Liver (tissue), 9 donors: ENCODE results near the gene CDKN2D. TPM values are rescaled to one million over a fixed set of nuclear protein-coding genes. Genes with fewer than 3 reads are reported as not detected.

Source experiments
- DNase-seq: peaks from one replicate; pipeline ENCODE4 v3.0.0-alpha.2; 2017; ENCODE audit warnings: low spot score
- H3K27ac ChIP-seq, 2 donors: one replicate each; pipeline ENCODE4 v1.7.0; 2013; ENCODE audit warnings: inconsistent platforms in 2 of 2, low read length in 2 of 2, control low read depth in 1 of 2, low read depth in 1 of 2, mild to moderate bottlenecking in 1 of 2
- H3K27me3 ChIP-seq, 4 donors: one replicate each; pipeline versions ENCODE4 v1.6.1 to v1.7.0; 2013; ENCODE audit warnings: low read length in 3 of 4, inconsistent platforms in 1 of 4, mild to moderate bottlenecking in 1 of 4, moderate library complexity in 1 of 4; ENCODE audit not compliant: control insufficient read depth in 4 of 4, insufficient read depth in 4 of 4
- H3K36me3 ChIP-seq, 4 donors: one replicate each; pipeline versions ENCODE4 v1.6.1 to v1.7.0; 2013; ENCODE audit warnings: low read length in 3 of 4, mild to moderate bottlenecking in 3 of 4, low read depth in 1 of 4, moderate library complexity in 1 of 4; ENCODE audit not compliant: control insufficient read depth in 4 of 4, insufficient read depth in 3 of 4
- H3K4me1 ChIP-seq, 4 donors: one replicate each; pipeline versions ENCODE4 v1.6.1 to v1.7.0; 2013; ENCODE audit warnings: low read length in 3 of 4, mild to moderate bottlenecking in 3 of 4, moderate library complexity in 1 of 4; ENCODE audit not compliant: control insufficient read depth in 4 of 4, insufficient read depth in 4 of 4
- H3K4me3 ChIP-seq, 3 donors: one replicate each; pipeline versions ENCODE4 v1.6.1 to v1.7.0; 2013; ENCODE audit warnings: low read length in 3 of 3, control low read depth in 1 of 3, low read depth in 1 of 3, mild to moderate bottlenecking in 1 of 3
- H3K9ac ChIP-seq, 2 donors: one replicate each; pipeline ENCODE4 v1.7.0; 2013; ENCODE audit warnings: low read length in 2 of 2, mild to moderate bottlenecking in 2 of 2, moderate library complexity in 2 of 2, control low read depth in 1 of 2, low read depth in 1 of 2
- H3K9me3 ChIP-seq, 4 donors: one replicate each; pipeline versions ENCODE4 v1.6.1 to v1.7.0; 2013; ENCODE audit warnings: low read length in 3 of 4; ENCODE audit not compliant: control insufficient read depth in 4 of 4
- ATF3 ChIP-seq: IDR thresholded peaks from 2 replicates; pipeline ENCODE4 v1.6.1; 2016; ENCODE audit warnings: antibody characterized with exemption
- CTCF ChIP-seq: fragments of 150-350 bp; IDR thresholded peaks from 2 replicates; pipeline ENCODE4 v1.5.1; 2017; ENCODE audit warnings: improper control_type of control experiment, low read depth, low read length; ENCODE audit not compliant: missing input control
- EGR1 ChIP-seq, 2 donors: IDR thresholded peaks; 2 replicates each; pipeline ENCODE4 v1.6.1; 2016 to 2018; ENCODE audit warnings: antibody characterized with exemption in 2 of 2, low read depth in 2 of 2
- FOXA1 ChIP-seq: IDR thresholded peaks from 2 replicates; pipeline ENCODE4 v1.6.1; 2016; ENCODE audit warnings: antibody characterized with exemption
- FOXA2 ChIP-seq: IDR thresholded peaks from 2 replicates; pipeline ENCODE4 v1.6.1; 2016; ENCODE audit warnings: antibody characterized with exemption
- GABPA ChIP-seq, 2 donors: IDR thresholded peaks in 1 of 2; conservative IDR thresholded peaks in 1 of 2; 2 replicates each; pipeline ENCODE4 v1.6.1; 2016; ENCODE audit warnings: antibody characterized with exemption in 2 of 2, mild to moderate bottlenecking in 1 of 2, moderate library complexity in 1 of 2
- HNF4A ChIP-seq, 2 donors: conservative IDR thresholded peaks; 2 replicates each; pipeline ENCODE4 v1.6.1; 2016; ENCODE audit warnings: antibody characterized with exemption in 2 of 2, mild to moderate bottlenecking in 2 of 2
- HNF4G ChIP-seq: IDR thresholded peaks from 2 replicates; pipeline ENCODE4 v1.6.1; 2016; ENCODE audit warnings: antibody characterized with exemption
- MAX ChIP-seq: IDR thresholded peaks from 2 replicates; pipeline ENCODE4 v1.6.1; 2016; ENCODE audit warnings: antibody characterized with exemption
- NR2F2 ChIP-seq: IDR thresholded peaks from 2 replicates; pipeline ENCODE4 v1.6.1; 2016; ENCODE audit warnings: antibody characterized with exemption
- RAD21 ChIP-seq, 2 donors: IDR thresholded peaks; 2 replicates each; pipeline ENCODE4 v1.6.1; 2016; ENCODE audit warnings: antibody characterized with exemption in 2 of 2, mild to moderate bottlenecking in 2 of 2
- REST ChIP-seq: IDR thresholded peaks from 2 replicates; pipeline ENCODE4 v1.6.1; 2016; ENCODE audit warnings: antibody characterized with exemption, mild to moderate bottlenecking
- RXRA ChIP-seq, 2 donors: IDR thresholded peaks; 2 replicates each; pipeline ENCODE4 v1.6.1; 2017 to 2018; ENCODE audit warnings: antibody characterized with exemption in 2 of 2, mild to moderate bottlenecking in 1 of 2
- SP1 ChIP-seq: IDR thresholded peaks from 2 replicates; pipeline ENCODE4 v1.6.1; 2018; ENCODE audit warnings: antibody characterized with exemption, mild to moderate bottlenecking
- TAF1 ChIP-seq: conservative IDR thresholded peaks from 2 replicates; pipeline ENCODE4 v1.6.1; 2016; ENCODE audit warnings: antibody characterized with exemption, mild to moderate bottlenecking
- YY1 ChIP-seq: IDR thresholded peaks from 2 replicates; pipeline ENCODE4 v1.6.1; 2016; ENCODE audit warnings: antibody characterized with exemption, mild to moderate bottlenecking
- ZBTB33 ChIP-seq: IDR thresholded peaks from 2 replicates; pipeline ENCODE4 v1.6.1; 2016; ENCODE audit warnings: antibody characterized with exemption
- WGBS: extraction: QIAGEN DNeasy Blood & Tissue Kit; methylation state at CpG from one replicate; pipeline ENCODE4 v1.1.7; 2013; 5-methylcytosine and 5-hydroxymethylcytosine counted together
- polyA plus RNA-seq, 2 donors: library from polyadenylated mRNA; stranded (reverse) in 1 of 2; unstranded in 1 of 2; fragments of 200-250 nt in 1 of 2; fragments of >200 nt in 1 of 2; fragmentation: Nextera tagmentation in 1 of 2; extraction: Ambion mirVana in 1 of 2; gene quantifications; one replicate each; pipeline versions ENCODE4 v1.2.1 to v1.2.3, GENCODE V29; 2013 to 2015
- total RNA-seq, 2 donors: library from RNA; depleted of rRNA; stranded (reverse); fragments of >200 nt; gene quantifications; one replicate each; pipeline ENCODE4 v1.2.3, GENCODE V29; 2014
- donor health status: healthy.
- donor health status: healthy.
- donor health status: healthy.
- donor health status: healthy.
- donor health status: healthy.

CDKN2D gene
- total and polyA plus RNA-seq, 4 donors, result 1.6 to 86.4 (median 3.5) TPM

- Histone ChIP-seq H3K4me1 (peaks cover 0 to 5% (median 2%) of the 10 kb centered on the region in 4 donors), H3K4me3 (no peak overlapping the region), H3K36me3 (no peaks in the 10 kb centered on the region), H3K9me3 (no peaks in the 10 kb centered on the region), H3K9ac (no peak overlapping the region), H3K27me3 (peaks cover 0 to 3% (median 0%) of the 10 kb centered on the region in 4 donors), H3K27ac (no peak overlapping the region)
- WGBS, result 82% methylated on average over 13 of the region's 13 CpGs
- no peak for DNase-seq
- no peak for TF ChIP-seq GABPA (IDR thresholded peaks at IDR 0.05 in 1 of 2, conservative IDR thresholded peaks at IDR 0.05 in 1 of 2)
- no peak for TF ChIP-seq HNF4G
- no peak for TF ChIP-seq EGR1 (IDR thresholded peaks at IDR 0.05; ENCODE audit: low read depth in 2 of 2)
- TF ChIP-seq FOXA2, result no peak
- no peak for TF ChIP-seq SP1
- TF ChIP-seq FOXA1, result no peak
- no peak for TF ChIP-seq ZBTB33
- no peak for TF ChIP-seq ATF3
- no peak for TF ChIP-seq YY1
- TF ChIP-seq MAX, result no peak
- TF ChIP-seq HNF4A (conservative IDR thresholded peaks at IDR 0.05), result no peak
- no peak for TF ChIP-seq RAD21 (IDR thresholded peaks at IDR 0.05)
- TF ChIP-seq REST, result no peak
- no peak for TF ChIP-seq RXRA (IDR thresholded peaks at IDR 0.05)
- no peak for TF ChIP-seq TAF1
Observed at GRCh38 chr19:10582091-10582490, 13.3 kb upstream of the CDKN2D start.

GRCh38 chr19:10580979-10581631 is 12.3 kb upstream of the CDKN2D start:
- Histone ChIP-seq H3K36me3 (no peaks in the 10 kb centered on the region), H3K4me3 (no peak overlapping the region), H3K9ac (no peak overlapping the region), H3K4me1 (peaks cover 0 to 5% (median 2%) of the 10 kb centered on the region in 4 donors), H3K27me3 (no peaks in the 10 kb centered on the region), H3K27ac (no peak overlapping the region), H3K9me3 (no peaks in the 10 kb centered on the region)
- WGBS, result 25% methylated on average over 31 of the region's 31 CpGs
- DNase-seq, result peak; percentile 88
- peak; percentile 98 to 99 for TF ChIP-seq RAD21 (IDR thresholded peaks at IDR 0.05)
- no peak for TF ChIP-seq REST
- TF ChIP-seq SP1, result no peak
- TF ChIP-seq ZBTB33, result no peak
- peak; percentile 100 for TF ChIP-seq CTCF
- TF ChIP-seq NR2F2, result no peak
- TF ChIP-seq RXRA (IDR thresholded peaks at IDR 0.05), result peak in 1 of 2 donors; percentile 30
- TF ChIP-seq HNF4A (conservative IDR thresholded peaks at IDR 0.05), result no peak
